ENCODE results near the gene NUDT8. TPM values are rescaled to one million over a fixed set of nuclear protein-coding genes. Genes with fewer than 3 reads are reported as not detected.

The NUDT8 gene
- polyA plus RNA-seq (2012; ENCODE audit: insufficient read depth, insufficient read length, low read depth), result 1.2 TPM

GRCh38 chr11:67629386-67630227, at the start of gene NUDT8:
Gene NUDT8, minus strand, starts transcription at chr11:67629937. Its CDS starts 26 bp downstream, at chr11:67629911.
- peak; percentile 81 for DNase-seq
- TF ChIP-seq, protein P1, sequence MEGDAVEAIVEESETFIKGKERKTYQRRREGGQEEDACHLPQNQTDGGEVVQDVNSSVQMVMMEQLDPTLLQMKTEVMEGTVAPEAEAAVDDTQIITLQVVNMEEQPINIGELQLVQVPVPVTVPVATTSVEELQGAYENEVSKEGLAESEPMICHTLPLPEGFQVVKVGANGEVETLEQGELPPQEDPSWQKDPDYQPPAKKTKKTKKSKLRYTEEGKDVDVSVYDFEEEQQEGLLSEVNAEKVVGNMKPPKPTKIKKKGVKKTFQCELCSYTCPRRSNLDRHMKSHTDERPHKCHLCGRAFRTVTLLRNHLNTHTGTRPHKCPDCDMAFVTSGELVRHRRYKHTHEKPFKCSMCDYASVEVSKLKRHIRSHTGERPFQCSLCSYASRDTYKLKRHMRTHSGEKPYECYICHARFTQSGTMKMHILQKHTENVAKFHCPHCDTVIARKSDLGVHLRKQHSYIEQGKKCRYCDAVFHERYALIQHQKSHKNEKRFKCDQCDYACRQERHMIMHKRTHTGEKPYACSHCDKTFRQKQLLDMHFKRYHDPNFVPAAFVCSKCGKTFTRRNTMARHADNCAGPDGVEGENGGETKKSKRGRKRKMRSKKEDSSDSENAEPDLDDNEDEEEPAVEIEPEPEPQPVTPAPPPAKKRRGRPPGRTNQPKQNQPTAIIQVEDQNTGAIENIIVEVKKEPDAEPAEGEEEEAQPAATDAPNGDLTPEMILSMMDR (IDR thresholded peaks at IDR 0.05; ENCODE audit: low read depth, low read length), result peak; percentile 74
- Histone ChIP-seq H3K9me3 (no peaks in the 10 kb centered on the region), H3K27me3 (no peaks in the 10 kb centered on the region), H3K4me3 (ENCODE audit: low read depth, low read length) (peak within 1 kb of the TSS; percentile 70), H3K4me1 (no peaks in the 10 kb centered on the region), H3K36me3 (no peaks in the 10 kb centered on the region)

GRCh38 chr11:67675058-67675747, 45.5 kb upstream of the NUDT8 start:
- no peak overlapping the region for H3K4me3 ChIP-seq (ENCODE audit: low read depth, low read length)
- no peaks in the 10 kb centered on the region for H3K4me1 ChIP-seq
- TF ChIP-seq, protein P1 (IDR thresholded peaks at IDR 0.05; ENCODE audit: low read depth, low read length), result no peak
- no peaks in the 10 kb centered on the region; the same call in 1 of the 2 replicates for H3K9me3 ChIP-seq
- no peak for DNase-seq
- H3K27me3 ChIP-seq, result peaks cover 45% of the 10 kb centered on the region
- H3K36me3 ChIP-seq, result no peaks in the 10 kb centered on the region

- TF ChIP-seq, protein P1 (IDR thresholded peaks at IDR 0.05; ENCODE audit: low read depth, low read length), result no peak
Measured at GRCh38 chr11:67674442-67674871, 44.7 kb upstream of the NUDT8 start, which contains the start of gene ALDH3B2. Gene ALDH3B2, minus strand, starts transcription at chr11:67674623. Its CDS starts 7,688 bp downstream, at chr11:67666935.

DNA sequence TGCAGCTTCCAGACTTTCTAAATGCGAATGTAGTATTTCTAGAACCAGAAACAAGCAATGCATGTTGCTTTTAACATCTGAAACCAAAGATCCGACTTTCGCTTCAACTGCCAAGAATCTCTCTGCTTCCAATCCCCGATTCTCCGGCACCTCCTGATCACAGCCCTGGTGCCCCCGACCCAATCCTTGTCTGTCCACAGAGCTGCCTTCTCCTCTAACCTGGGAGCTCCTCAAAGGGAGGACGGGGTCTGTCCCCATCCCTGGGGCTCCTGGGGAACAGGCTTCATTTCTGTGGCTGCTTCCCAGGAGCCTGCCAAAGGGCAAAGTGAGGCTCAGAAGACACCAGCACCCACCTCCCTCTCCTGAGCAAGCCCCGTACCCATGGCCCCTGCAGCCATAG, 44.2 kb upstream of the NUDT8 start:
- Histone ChIP-seq H3K9me3 (no peaks in the 10 kb centered on the region; the same call in 1 of the 2 replicates), H3K27me3 (peaks cover 45% of the 10 kb centered on the region), H3K4me3 (ENCODE audit: low read depth, low read length) (no peak overlapping the region), H3K36me3 (no peaks in the 10 kb centered on the region), H3K4me1 (no peaks in the 10 kb centered on the region)
- TF ChIP-seq, protein P1 (IDR thresholded peaks at IDR 0.05; ENCODE audit: low read depth, low read length), result no peak
- no peak for DNase-seq

More at GRCh38 chr11:67674442-67674871, 44.7 kb upstream of the NUDT8 start, which contains the start of gene ALDH3B2:
- peaks cover 45% of the 10 kb centered on the region for H3K27me3 ChIP-seq
- H3K4me3 ChIP-seq (ENCODE audit: low read depth, low read length), result no peak within 1 kb of the TSS
- no peaks in the 10 kb centered on the region; the same call in 1 of the 2 replicates for H3K9me3 ChIP-seq
- H3K4me1 ChIP-seq, result no peaks in the 10 kb centered on the region
- no peak for DNase-seq
- no peaks in the 10 kb centered on the region for H3K36me3 ChIP-seq

DNA sequence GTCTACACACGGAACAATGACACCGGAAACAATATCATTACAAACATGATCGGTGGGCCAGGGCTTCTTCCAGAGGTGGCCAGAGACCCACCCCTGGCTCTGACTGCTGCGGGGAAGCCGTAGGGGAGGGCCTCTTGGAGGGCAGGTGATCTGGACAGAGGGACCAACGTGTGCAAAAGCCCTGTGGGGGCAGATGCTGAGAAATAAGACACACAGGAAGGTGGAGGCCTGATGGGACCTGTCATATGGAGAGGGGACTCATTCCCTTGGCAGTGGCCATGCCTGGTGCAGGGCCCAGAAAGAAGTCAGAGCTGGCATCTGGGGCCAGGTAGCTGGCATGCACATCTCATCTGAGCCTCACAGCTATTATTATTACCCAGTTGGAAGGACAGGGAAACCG, 43.6 kb upstream of the NUDT8 start:
- no peak overlapping the region for H3K4me3 ChIP-seq (ENCODE audit: low read depth, low read length)
- peaks cover 45% of the 10 kb centered on the region for H3K27me3 ChIP-seq
- no peak for DNase-seq
- no peaks in the 10 kb centered on the region for H3K4me1 ChIP-seq
- TF ChIP-seq, protein P1 (IDR thresholded peaks at IDR 0.05; ENCODE audit: low read depth, low read length), result no peak
- H3K36me3 ChIP-seq, result no peaks in the 10 kb centered on the region
- H3K9me3 ChIP-seq, result no peaks in the 10 kb centered on the region; the same call in 1 of the 2 replicates
